ENCODE data around the gene KCNMA1.

DNA sequence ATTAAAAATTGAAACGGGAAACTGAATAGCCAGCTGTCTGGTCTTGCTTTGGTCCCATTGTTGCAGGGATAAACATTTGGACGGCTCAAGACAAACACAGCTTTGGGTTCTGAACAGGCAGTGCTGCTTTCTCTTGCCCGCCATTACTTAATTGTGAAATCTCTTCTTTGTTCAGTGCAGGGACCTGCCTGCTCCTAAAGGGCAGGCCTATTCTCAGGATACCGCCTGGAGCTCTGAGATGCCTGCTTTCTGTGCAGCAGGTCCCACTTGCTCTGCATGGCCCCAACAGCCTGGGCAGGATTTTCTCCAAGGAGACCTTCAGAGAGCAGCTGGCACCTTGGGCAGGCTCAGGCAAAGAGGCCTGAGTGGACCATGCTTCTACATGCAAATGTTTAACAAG lies 237.6 kb downstream of the KCNMA1 start:
- TF ChIP-seq REST (IDR thresholded peaks at IDR 0.05; ENCODE audit: low read depth) (no peak), CREB1 (IDR thresholded peaks at IDR 0.05; ENCODE audit: low read depth) (no peak), YY1 (IDR thresholded peaks at IDR 0.05; ENCODE audit: low read depth) (no peak)

Measured in Ishikawa (cell line).